Heart left ventricle (tissue), 13 donors: ENCODE data around the gene MEGF9.

ENCODE experiments used
- POLR2A ChIP-seq, 2 donors: fragments of 450-650 bp; IDR thresholded peaks; one replicate each; pipeline ENCODE4 v1.6.1; 2017; ENCODE audit warnings: antibody characterized with exemption in 2 of 2, mild to moderate bottlenecking in 2 of 2, moderate library complexity in 2 of 2
- TF ChIP-seq, protein P1 (sequence below), 12 donors: fragments of 200-600 bp; sonication (generic) in 4 of 12; IDR thresholded peaks; one replicate each; pipeline versions ENCODE4 v1.5.0 to v1.8.0; 2018 to 2022; ENCODE audit warnings: antibody characterized with exemption in 12 of 12, mild to moderate bottlenecking in 5 of 12
- donor health status: ischemic (EF 13 %, LVEDD 7.1; RV severe dilation, severe dysfunction).
- donor health status: DM: no; HTN: yes; CAD: no.
- donor health status: DM: no; HTN: no; CAD: no.
- donor health status: ischemic (EF 25% LVEDD 6.9; RV normal size, moderate dysfunction).
- donor health status: ischemic (EF 25% LVEDD 5.7; RV mildly dilated, moderate dysfunction).
- donor health status: ischemic (EF 35%, LVEDD 5.7; RV mildly dilated, moderate dysfunction).
- donor health status: nonischemic (EF 11% LVEDD 7.7; RV severe dilation, severe dysfunction).
- donor health status: DM: yes; HTN: yes; CAD: no.
- donor health status: PGD.
- donor health status: ischemic (EF 29% LVEDD 5.4; RV normal size, mild dysfunction).
- donor health status: nonischemic (EF 23%, LVEDD 6.1; RV moderate dilation, normal function).

DNA sequence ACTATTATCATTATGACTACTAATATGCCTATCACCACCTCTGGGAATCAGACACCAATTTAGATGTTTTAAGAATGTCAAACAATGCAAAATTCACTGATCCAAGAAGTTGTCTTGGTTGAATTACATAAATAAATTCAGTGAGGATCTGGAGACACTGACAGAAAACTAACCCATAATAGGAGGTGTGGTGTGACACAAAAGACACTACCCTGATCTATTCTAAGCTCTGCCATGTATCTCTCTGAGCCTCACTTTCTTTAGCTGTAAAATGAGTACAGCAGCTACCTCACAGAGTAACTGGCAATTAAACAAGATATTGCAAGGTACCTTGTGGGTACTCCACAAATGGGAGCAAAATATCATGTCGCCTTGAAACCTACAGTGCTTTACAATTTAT, 141.8 kb downstream of the MEGF9 start:
- TF ChIP-seq, protein P1, sequence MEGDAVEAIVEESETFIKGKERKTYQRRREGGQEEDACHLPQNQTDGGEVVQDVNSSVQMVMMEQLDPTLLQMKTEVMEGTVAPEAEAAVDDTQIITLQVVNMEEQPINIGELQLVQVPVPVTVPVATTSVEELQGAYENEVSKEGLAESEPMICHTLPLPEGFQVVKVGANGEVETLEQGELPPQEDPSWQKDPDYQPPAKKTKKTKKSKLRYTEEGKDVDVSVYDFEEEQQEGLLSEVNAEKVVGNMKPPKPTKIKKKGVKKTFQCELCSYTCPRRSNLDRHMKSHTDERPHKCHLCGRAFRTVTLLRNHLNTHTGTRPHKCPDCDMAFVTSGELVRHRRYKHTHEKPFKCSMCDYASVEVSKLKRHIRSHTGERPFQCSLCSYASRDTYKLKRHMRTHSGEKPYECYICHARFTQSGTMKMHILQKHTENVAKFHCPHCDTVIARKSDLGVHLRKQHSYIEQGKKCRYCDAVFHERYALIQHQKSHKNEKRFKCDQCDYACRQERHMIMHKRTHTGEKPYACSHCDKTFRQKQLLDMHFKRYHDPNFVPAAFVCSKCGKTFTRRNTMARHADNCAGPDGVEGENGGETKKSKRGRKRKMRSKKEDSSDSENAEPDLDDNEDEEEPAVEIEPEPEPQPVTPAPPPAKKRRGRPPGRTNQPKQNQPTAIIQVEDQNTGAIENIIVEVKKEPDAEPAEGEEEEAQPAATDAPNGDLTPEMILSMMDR (IDR thresholded peaks at IDR 0.05) = no peak
- no peak for TF ChIP-seq POLR2A (IDR thresholded peaks at IDR 0.05)
